ENCODE measurements around the gene SPATS1.

- TF ChIP-seq CTCF (IDR thresholded peaks at IDR 0.05) (no peak), EP300 (IDR thresholded peaks at IDR 0.05) (no peak)
Measured at GRCh38 chr6:44303842-44304241, 38.6 kb upstream of the SPATS1 start.

Measured in suprapubic skin (tissue), 3 donors.